ENCODE measurements around the gene HPSE2. TPM values are rescaled to one million over a fixed set of nuclear protein-coding genes. Genes with fewer than 3 reads are reported as not detected.

Gene HPSE2
- total RNA-seq, 1 donor from 2014 or later: not detected

DNA sequence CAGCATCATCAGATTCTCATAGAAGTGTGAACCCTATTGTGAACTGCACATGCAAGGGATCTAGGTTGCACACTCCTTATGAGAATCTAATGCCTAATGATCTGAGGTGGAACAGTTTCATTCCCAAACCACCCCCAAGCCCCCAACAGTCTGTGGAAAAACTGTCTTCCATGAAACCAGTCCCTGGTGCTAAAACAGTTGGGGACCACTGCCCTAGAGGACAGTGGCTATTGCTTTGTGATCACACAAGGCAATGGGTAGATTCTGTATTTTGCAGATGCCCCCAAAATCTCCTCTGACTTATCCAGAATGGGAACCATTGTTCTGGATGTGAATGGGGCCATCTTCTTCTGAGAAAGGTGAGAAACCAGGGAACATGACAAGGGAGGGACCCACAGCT lies 757.8 kb downstream of the HPSE2 start:
- no peak for DNase-seq (ENCODE audit: low spot score)
- ATAC-seq: no peak

DNA sequence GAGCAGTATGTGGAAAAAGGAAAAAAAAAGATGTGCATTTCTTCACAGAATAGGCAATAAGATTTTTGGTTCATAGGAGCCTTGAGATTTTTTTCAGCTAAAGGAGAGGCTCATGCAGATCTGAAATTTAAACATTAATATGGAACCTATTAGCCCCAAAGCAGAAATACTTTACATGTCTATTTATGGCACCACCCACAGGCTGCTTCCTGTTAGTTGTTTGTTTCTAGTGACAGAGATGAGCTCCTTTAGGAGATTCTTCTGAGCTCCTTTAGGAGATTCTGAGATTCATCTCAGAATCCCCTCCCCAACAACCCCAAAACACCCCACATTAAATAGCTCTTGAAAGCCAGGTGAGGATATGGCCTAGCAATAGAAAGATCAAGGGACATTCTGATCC lies 761.0 kb downstream of the HPSE2 start:
- no peak for ATAC-seq
- DNase-seq (ENCODE audit: low spot score): no peak

DNA sequence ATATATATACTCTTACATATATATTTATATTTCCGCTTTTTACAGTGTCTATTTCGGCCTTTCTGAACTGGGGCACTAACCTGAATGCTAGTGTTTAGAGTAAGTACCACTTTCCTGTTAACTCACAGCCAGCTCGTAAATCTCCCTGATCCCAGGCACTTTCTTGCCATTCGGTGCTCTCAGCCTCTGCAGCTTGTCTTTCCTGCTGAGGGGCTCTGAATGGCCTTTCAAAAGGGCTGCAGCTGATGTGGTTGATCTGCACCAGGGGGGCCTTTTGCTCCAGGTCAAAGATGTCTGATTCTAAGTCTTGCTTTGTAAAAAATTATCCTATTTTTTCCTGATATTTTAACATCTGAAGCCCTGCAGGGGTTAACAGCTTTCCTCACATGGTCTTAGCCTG lies 763.5 kb downstream of the HPSE2 start:
- no peak for DNase-seq (ENCODE audit: low spot score)
- ATAC-seq: no peak

DNA sequence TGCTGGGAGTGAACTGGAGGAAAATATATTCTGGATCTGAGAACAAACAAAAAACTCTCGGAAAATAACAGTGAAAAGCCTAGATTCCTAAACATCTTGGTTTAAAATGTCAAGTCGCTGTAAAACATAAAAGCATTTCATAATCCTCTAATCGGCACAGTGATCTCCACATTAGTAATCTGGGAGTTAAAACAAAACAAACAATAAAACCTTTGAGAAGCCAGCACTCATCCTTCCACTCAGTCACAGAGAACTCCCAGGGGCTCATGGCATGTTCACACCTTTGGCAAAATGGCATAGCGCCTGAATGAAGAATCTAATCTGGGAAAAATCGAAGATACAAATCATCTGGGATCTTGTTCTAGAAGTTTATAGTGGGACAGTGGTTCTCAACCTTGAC lies 764.8 kb downstream of the HPSE2 start:
- DNase-seq (ENCODE audit: low spot score) (no peak), ATAC-seq (no peak)

DNA sequence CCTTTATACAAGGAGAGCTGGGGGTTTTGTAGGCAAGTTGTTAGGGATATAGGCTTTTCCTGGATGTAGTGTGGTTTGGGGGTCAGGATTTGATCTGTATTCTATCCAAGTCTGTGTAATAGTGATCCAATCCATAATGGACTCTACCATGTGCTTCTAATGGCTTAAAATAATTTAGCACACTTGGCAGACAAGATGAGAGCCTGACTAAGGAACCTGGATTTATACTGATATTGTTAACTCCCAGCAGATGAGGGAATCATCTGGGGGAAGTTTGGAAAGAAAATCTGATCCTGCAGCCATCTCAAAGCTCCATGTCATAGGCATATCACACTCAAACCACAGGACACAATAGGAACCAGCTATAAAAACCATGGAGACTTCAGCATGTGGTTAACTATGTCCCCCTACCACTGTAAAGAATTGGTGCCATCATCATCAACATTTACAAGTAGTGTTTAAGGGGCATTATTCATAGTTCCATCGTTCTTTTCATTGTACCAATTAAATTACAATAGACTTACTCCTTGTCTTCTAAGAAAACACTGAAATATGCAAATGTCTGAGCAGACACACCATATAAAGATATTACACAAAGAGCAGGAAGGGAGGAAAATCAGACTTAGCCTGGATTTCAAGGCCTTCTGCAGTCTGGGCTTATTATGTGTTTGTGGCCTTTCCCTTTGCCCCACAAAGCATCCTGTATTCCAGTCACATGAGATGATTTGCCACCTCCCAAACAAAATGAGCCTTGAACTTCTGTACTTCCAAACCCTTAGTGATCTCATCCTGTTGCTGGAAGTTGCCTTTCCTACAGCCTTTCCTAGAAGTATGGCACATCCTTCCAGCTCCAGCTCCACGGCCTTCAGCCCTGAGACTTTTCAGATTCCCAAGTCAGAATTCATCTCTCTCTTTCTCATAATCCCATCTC lies 766.4 kb downstream of the HPSE2 start:
- DNase-seq (ENCODE audit: low spot score) (no peak), ATAC-seq (peak; percentile 7)

DNA sequence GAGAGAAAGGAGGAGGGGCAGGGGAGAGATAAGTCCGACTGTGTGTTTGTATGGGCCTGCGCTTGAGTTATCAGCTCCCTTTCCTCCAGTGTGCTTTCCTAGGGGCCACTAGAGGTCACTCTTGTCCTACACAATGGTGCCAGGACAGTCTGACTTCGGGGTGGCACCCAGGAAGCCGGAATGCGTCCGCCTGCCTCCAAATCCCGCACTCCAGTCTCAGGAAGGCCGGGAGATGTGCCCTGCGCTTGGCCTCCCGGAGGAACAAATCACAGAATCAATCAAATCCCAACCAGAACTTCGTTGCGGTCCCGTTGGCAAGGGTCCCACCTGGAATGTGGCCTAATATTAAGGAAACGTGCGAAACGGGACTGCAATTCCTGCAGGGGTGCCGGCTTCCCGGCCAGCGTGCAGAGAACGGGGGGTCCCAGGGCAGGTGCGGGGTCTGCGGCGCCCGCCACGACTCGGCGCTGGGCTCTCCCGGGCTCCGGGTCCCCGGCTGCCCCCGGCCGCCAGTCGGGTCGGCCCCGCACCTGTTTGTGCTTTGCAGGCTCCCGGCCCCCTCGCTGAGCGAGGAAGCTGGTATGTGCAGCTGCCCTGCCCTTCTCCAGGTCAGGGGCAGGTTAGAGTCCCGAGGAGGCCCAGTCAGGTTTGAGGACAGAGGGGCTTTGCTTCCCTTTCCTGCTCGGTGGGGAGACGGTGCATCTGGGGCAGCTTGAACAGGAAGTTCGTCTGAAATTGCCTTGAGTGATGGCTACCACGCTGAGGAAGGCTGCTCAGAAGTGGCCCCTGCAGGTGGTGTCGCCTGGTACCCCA lies 767.9 kb downstream of the HPSE2 start:
- ATAC-seq (peak; percentile 99), DNase-seq (ENCODE audit: low spot score) (peak; percentile 74)

DNA sequence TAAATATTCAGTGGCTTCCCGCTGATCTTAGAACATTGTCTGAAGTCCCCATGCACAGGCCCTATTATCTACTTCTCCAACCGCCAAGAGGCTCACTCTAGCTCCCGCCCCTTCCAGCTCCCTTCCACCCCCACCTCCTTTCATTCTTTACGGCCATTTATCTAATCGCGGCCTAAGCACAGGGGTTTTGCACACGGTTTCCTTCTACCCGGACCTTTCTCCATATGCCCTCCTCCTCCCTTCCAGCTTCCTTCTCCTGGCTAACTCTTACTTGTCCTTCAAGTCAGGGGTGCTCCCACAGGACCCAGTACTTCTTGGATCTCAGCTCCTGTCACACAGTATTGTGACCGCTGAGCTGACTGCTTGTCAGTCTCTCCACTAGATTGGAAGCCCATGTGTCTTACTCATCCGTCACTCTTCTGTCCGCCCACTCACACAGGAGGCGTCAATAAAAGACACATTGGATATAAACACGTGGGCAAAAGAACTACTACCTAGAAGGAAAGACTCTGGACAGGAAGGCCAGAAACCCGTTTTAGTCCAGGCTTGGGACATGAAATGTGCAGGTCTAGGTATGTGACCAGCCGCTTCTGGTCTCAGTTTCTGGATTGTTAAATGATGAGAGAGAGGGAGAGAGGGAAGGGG lies 768.7 kb downstream of the HPSE2 start:
- ATAC-seq: no peak

DNA sequence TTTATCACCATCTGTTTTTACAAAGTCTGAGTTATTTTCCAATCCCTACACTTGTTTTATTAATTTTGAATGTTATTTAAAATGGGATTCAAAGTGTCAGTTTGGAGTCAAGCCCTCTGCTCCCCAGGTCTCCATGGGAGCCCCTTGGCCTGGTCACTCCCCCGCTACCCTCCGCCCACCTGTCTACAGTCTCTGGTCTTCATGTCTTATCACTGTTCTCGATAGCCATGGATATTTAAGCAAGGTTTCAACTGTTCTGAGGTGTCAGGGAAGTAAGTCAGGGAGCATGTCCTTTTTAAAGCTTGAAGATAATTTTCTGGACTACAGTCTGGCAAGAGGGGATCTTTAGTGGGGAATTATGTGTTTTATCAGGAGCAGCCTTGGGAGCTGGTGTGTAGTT lies 769.8 kb downstream of the HPSE2 start:
- DNase-seq (ENCODE audit: low spot score): no peak

More for the DNA sequence above, 768.7 kb downstream of the HPSE2 start:
- DNase-seq (ENCODE audit: low spot score): no peak

DNA sequence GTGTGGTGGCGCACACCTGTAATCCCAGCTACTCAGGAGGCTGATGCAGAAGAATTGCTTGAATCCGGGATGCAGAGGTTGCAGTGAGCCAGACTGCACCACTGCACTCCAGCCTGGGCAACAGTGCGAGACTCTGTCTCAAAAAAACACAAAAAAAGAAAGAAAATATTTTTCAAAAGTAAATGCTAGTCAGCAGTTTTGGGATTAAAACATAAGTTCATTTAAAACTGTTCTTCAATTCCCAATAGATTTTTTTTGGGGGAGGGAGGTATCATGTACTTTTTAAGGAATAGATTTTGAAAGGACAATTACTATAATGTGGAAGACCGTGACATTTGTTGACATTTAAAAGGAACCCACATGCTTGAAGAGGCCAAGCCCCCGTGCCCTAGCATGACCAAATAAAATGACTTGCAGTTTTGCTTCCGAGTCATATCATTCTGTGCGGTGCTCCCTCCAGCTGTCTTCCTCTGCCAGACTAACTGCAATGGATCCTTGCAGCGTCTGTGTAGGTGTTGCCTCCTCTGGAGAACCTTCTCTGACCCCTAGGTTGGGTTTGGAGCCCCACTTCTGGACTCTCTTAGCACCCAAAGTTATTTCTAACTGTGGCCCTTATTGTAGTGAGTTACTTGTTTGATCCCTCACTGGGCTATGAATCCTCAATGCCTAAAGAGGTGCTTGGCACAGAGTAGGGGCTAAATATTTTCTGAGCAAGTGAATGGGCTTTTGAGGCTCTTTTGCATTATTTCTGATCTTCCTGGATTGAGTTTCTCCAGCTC lies 771.5 kb downstream of the HPSE2 start:
- no peak for ATAC-seq

More for the DNA sequence above, 769.8 kb downstream of the HPSE2 start:
- ATAC-seq: no peak

DNA sequence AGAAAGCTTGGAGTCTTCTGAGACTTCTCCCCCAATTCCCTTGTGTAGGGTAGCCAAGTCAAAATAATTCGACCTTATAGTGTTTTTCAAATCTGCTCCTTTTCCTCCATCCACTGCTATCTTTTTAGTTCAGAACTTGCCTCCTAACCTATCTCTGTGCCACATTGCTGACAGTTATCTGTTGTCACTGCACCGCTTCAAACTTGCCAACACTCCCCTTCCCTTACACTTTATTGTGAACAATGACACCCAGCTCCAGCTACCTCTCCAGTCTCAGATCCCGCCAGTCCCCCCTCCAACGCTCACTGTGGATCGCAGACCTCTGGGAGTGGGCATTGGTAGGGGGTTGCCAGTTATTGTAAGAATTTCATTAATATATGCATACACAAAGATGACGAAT lies 772.6 kb downstream of the HPSE2 start:
- no peak for ATAC-seq
- DNase-seq (ENCODE audit: low spot score): no peak

More for the DNA sequence above, 771.5 kb downstream of the HPSE2 start:
- DNase-seq (ENCODE audit: low spot score): no peak

DNA sequence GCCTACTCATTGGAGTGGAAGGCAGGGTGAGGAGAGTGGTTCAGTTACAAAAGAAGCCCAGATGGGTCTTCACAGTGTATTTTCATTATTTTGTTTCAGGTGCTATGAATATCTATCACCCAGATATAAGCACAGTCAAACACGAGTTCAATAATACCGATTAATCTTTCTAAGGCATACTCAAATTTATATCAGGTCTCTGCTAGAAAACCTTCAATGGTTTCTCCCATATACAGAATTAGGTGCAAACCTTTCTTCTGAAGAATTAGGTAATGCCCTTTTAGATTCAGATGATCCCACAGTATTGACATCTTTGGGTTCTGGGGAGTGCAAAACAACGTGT lies 774.2 kb downstream of the HPSE2 start:
- ATAC-seq: no peak
- DNase-seq (ENCODE audit: low spot score): no peak

DNA sequence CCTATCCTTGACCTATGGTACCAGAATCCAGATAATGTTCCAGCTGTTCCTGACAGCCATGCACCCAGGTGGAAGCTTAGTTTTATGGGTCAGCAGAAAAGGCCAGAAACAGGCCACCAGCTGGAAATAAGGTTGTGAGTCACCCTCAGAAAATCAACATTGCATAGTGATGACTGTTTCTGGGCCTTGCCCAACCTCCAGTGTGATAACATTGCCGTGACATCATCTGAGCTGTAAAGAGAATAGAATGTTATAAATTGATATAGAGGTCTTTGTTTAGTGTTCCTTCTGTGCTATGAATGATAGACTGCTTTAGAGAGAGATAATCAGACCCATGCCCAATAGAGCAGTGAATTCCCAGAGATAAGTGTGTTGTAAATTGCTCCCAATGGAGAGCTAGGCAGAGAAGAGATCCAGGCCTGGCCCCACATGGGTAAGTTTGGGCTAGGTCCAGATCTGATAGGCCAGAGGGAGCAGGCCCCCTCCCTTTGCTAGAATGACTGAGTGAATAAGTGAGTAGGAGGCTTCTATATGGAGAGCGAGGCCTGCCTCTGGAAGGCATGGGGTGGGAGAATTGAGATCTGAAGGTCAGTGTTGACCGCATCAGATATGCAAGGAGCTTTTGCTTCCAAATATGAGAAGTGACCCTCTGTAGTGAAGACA lies 774.7 kb downstream of the HPSE2 start:
- ATAC-seq (peak; percentile 52), DNase-seq (ENCODE audit: low spot score) (no peak)

DNA sequence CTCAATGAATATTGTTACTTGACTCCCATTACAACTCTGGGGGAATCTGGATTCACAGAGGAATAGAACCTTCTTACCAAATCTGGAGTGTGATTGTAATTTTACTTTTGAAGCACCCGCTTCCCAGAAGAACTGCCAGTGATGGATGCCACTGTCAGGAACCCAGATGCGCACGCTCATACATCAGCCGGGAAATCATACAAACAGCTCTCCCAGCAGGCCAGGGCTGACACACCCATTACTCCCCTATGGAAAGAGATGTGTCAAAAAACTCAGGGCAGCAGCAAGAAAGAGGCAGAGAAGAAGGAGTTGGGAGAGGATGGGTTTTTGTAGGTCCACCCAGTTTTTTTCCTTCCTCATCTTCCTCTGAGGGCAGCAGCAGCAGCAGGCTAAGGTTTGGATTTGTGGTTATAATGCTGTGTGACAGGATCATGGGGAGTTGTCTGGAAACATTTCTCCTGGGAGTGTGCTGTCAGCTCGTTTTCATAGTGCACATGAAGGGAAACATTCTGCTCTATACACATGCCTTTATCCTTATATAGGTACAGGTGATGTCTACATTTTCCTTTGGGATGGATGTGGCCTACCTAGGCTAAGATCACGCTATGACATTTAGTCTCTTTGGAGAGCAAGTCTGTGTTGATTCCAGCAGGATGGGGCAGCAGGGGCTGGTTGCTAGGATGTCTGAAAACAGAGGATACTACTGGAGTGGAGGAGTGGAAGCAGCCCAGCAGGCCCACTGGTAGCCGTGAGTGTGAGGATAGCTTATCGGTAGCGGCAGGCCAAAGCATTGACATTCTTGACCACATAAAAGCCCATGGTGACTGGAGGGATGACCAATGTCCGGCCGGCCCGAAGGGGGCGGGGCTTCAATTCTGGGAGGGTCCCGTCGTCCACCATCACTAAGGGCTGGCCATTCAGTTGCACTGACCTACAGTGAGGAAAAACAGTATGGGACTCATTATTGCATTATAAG lies 776.6 kb downstream of the HPSE2 start:
- DNase-seq (ENCODE audit: low spot score): no peak
- ATAC-seq: no peak

DNA sequence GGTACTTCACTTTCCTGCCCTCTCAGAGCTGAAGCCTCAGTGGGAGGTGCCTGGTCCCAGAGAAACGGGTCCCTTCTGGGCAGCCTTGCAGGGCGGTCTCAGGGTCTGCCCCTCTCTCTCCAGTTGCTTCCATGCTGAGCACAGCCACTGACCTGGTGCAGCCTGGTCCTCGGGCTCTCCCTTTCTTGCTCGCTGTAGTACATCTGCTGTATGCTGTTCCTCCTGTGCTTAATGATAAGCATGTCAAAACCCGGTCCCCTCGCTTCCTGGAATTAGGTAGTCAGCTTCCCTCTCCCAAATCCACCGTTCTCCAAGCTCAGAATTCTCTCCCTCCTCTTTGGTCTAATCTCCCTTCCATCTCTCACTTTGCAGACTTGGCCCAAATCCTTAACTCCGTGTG lies 777.9 kb downstream of the HPSE2 start:
- DNase-seq (ENCODE audit: low spot score): no peak
- no peak for ATAC-seq

DNA sequence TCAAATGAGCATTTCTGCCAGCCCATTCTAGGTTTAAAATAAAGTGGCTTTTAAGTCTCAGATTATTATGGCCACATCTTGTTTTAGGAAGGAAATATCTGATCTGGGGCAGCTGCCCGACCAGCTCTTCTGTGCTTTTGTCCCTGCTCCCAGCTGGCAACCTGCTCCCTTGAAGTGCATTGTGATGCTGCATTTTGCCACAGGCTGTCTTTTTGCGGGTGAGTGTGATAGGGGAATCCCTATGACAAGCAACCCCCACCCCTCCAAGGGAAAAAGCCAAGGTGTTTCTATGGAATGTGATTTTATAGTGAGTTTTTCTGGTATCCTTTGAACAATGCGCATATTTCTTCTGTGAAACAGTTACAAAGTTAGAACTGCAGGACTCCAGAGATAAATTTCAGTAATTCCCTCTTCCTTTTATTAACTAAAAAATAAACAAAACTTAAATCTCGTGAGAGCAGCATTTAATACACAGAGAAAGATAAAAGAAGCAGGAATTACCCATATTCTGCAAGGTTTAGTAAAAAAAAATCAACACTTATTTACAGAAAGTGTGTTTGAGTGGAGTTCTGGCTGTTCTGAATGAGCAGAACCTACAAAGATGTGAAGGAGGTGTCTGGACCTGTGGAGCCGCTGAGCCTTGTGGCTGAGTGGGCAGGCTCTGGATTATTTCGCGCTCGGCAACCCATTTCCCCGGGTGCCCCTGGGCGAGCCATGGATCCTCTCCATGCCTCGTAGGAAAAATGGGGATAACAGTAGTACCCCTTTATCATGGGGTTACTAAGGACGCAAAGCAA lies 778.8 kb downstream of the HPSE2 start:
- no peak for DNase-seq (ENCODE audit: low spot score)
- ATAC-seq: no peak

DNA sequence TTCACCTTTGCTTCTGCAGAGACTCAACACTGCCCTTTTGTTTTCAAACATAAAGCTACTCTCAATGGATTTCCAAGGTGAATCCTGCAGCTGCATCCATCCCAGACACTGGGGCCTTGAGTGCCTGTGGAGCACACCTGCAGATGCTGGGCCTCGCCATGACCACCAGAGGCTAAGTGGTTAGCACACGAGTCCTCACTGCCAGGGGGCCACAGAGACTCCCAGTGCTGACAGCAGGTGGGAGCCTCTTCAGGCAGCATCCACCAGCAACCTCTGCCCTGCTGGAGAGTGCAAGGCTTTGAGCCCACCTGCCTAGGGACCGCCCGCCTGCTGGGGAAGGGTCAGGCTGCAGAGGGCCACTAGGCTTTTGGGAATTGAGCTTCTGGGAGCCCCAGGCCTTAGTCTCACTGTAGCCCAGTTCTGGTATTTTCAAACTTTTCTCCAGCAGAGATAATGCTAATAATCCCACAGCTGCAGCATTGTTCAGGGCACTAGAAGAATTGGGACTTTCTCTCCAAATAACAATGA lies 779.5 kb downstream of the HPSE2 start:
- no peak for DNase-seq (ENCODE audit: low spot score)
- ATAC-seq: no peak

DNA sequence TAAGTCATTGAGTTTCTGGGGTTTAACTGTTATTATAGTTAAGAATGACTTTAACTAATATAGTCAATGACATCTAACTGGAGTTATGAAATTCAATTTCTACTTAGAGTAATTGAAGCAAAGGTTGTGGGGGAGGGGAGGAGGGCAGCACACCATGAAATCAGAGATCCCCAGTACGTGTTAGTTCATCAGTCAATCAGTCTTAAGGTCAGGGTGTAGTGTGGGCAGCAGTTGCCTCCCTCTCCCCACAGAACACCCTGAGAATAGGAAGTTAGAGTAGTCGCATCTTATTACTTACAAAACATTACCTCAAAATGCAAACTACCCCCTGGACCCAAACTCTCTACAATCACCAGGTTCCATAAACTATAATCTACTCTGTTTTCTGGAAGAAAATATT lies 781.9 kb downstream of the HPSE2 start:
- no peak for DNase-seq (ENCODE audit: low spot score)
- no peak for ATAC-seq

DNA sequence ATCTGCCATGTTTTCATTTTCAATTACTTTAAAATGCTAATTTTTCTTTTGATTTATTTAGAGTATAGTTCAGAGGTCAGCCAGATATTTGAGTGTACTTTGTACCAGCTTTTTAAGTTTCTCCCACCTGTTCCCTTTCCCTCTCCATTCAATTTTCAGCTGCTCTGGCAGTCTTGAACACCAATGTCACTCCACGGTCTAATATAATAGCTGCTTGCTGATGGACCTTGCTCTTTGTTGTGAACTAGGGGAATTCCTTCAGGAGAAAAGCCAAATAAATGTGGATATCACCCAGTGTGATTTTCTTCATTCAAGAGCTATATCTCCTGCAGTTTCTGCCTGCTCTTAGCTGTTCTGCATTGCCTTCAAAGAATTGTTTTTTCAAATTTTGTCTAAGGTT lies 785.0 kb downstream of the HPSE2 start:
- DNase-seq (ENCODE audit: low spot score) (no peak), ATAC-seq (no peak)
